NCI-H2196 (cell line): Measurements from ENCODE around the gene COPS6.
A peak's percentile ranks its signal among the peaks of the same experiment; 100 is the strongest.

Source experiments
- DNase-seq: peaks from one replicate; lab custom pipeline; 2025; ENCODE audit not compliant: unreplicated experiment; lab: John Stamatoyannopoulos, UW

The COPS6 gene

GRCh38 chr7:100079024-100079560, 9.7 kb upstream of the COPS6 start:
- DNase-seq, result no peak

- DNase-seq, result peak; percentile 44
These were observed 7.7 kb upstream of the COPS6 start for GRCh38 chr7:100080907-100081534.

- DNase-seq, result peak; percentile 98
These were observed 7.2 kb upstream of the COPS6 start, which contains the start of gene ZNF3 for GRCh38 chr7:100081535-100082102. TSS of gene ZNF3 (minus strand) at chr7:100081723. CDS start at chr7:100077357, 4,366 bp downstream.

DNA sequence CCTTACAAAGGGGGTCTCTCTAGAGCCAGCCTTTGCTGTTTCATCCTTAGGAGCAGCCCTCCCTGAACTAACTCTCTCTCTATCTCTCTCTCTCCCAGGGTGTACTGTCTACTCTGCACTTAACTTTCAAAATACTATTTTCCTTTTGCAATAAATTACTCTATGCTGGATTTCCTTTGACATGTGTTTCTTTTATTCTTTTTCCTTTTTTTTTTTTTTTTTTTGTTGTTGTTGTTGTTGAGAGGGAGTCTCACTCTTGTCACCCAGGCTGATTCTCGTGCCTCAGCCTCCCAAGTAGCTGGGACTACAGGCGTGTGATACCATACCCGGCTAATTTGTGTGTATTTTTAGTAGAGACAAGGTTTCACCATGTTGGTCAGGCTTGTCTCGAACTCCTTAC, 5.8 kb upstream of the COPS6 start:
- no peak for DNase-seq

GRCh38 chr7:100085515-100085914, 3.3 kb upstream of the COPS6 start:
- DNase-seq, result no peak

DNA sequence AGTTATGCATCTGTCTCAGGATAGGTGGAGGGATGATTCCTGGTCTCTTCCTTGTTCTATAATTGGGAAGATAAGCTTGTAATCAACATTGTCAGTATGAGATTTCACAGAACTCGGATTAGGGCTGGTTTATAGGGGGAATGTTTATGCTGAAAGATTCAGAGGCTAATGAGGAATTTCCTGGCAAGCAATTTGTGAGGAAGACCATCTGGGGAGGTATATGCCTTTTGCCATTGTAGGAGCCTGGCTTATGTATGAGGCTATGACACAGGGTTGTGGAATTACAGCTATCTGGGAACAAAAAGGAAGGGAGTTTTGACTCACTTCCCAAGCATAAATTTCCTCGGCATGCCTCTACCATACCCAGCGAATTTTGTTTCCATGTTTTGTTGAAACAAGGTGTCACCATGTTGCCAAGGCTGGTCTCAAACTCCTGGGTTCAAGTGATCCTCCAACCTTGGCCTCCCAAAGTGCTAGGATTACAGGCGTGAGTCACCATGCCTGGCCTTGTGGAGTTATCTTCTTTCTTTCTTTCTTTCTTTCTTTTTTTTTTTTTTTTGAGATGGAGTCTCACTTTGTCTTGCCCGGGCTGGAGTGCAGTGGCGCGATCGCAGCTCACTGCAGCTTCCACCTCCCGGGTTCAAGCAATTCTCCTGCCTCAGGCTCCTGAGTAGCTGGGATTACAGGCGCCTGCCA, 1.6 kb upstream of the COPS6 start:
- no peak for DNase-seq

GRCh38 chr7:100088095-100088620, 611 bp upstream of the COPS6 start:
- no peak for DNase-seq

GRCh38 chr7:100089458-100090196, 858 bp downstream of the COPS6 start:
- DNase-seq, result no peak

DNA sequence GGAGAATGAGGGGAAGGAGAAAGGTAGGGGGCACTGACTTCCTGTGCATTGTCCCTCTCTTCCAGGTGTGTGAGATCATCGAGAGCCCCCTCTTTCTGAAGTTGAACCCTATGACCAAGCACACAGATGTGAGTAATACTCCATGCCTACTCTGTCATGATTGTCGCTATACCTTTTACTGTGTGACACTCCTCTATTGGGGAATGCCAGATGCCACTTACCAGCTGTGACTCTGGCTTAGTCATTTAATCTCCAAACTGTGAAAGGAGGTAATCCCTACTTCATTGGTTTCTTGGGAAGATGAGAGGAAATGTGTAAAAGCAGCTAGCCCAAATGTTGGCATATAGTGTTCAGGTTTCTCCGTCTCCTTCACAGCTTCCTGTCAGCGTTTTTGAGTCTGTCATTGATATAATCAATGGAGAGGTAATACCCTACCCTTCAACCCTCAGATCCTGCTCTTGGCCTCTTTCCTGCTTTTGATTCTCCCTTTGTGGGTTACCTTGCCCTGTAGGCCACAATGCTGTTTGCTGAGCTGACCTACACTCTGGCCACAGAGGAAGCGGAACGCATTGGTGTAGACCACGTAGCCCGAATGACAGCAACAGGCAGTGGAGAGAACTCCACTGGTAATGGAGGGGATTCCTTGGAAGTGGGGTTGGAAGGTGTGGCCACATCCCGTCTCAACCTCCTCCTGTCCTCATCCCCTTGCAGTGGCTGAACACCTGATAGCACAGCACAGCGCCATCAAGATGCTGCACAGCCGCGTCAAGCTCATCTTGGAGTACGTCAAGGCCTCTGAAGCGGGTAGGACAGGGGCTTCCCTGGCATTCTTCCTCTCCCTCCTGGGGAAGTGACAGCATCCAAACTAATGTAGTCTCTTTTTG, 2.0 kb downstream of the COPS6 start:
- DNase-seq, result no peak

DNA sequence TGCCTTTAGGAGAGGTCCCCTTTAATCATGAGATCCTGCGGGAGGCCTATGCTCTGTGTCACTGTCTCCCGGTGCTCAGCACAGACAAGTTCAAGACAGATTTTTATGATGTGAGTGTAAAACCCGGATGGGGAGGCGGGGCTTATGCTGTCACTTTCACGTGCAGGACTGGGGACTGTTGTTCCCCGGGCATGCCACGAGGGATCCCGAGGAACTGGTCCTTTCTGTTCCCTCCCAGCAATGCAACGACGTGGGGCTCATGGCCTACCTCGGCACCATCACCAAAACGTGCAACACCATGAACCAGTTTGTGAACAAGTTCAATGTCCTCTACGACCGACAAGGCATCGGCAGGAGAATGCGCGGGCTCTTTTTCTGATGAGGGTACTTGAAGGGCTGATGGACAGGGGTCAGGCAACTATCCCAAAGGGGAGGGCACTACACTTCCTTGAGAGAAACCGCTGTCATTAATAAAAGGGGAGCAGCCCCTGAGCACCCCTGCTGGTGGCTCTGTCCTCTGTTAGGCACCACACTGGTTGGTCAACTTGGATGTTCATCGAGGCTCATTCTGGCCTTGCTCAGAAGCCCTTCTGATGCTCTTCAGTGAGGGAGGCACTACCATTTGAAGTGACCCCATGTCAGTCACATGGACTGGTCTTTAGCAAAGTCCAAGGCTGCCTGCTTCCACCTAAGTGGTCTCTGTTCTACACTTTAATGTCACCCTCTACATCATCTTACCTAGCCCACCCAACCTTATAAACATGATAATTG, 2.8 kb downstream of the COPS6 start:
- DNase-seq, result no peak

DNA sequence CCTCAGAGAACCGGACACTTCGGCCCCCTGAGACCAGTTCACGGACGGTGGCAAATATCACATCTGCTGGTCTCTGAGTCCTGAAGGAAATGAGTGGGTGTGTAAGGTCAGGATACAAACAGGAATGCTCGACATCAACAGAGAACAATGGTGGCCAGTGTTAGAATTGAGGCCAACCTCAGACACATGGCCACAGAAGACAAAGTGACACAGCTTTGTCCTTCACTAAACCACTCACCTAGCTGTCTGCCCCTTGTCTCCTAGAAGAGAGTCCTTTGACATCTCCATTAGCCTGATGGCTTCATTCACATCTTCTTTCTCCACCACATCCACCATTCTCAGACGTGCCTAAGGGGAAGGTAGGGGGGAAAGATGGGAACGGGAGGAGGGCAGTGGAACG, 4.3 kb downstream of the COPS6 start:
- no peak for DNase-seq

DNA sequence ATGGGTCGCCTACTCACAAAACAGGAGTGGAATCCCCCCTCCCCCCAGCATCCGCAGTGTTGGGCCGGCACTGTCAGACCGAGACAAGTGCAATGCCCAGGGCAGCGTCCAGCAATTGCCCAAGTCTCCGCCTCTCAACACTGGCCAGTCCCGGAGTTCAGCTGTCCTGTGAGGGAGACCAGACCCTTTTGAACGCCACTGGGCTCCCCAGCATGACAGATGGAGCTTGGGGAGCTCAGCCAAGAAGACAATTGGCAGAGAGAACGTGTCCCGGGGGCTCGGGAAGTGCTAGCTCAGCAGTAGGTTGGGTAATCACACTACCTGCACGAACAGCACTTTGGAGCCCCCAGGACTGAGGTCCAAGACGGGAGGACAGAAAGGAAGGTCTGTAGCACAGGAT, 4.7 kb downstream of the COPS6 start:
- DNase-seq, result no peak

DNA sequence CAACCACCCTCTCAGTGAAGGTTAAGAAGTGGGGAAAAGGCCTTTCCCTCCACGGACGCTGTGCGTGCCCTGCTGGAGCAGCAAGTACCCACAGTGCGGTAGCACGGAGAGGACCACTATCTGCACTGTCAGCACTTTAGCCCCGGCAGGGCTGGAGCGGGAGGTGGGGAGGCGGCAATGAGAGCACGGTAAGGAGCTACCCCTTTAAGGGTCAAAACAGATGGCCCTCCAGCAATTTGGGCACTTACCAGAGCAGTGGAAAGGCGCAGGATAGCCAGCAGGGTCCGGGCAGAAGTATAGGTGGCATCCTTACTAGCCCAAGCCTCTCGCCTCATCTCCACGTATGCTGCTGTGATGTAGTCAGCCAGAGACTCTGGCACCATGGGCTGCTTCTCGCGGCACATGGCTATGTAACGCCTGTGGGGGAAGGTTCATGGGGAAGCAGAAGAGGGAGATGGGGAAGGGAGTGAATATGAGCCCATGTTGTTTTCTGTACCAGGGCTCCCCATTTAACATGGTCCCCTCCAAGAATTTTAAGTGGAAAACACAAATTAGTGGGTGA, 5.2 kb downstream of the COPS6 start:
- DNase-seq, result no peak

DNA sequence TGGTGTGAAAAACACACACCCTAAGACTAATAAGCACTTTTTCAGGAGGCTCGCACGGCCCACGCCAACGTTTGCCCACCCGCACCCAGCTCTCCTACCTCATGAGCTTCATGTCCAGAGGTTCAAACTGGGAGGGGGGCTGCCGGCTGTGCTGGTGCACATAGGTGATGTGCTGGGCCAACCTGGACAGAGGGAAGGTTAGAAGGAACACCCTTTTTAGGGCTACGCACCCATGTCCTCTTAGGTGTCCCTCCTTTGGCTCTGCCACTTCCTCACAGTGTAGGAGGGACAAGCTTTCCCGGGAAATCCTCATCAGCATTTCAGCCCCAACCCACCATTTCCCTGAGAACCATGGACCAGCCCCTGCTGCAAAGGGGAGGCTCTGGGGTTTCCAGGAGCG, 6.5 kb downstream of the COPS6 start:
- DNase-seq, result no peak

- DNase-seq, result no peak
These were observed 6.9 kb downstream of the COPS6 start for GRCh38 chr7:100095704-100096103.

DNA sequence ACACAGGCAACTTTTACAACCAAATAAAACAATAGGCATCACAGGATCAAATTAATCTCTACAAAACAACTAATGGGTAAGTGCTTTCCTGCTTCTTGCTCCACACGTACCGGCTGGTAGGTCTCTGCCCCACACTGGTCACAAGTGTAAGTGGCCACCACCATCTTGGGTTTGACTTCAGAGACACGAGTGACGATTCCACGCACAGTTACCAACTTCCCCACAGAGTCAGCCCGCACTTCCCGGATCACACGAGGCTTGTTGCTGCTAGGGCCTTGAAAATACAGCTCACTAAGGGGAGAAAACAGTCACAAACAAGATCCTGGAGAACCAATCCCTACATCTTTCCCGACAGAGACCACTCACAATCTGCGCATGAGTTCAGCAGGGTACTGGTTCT, 10.1 kb downstream of the COPS6 start:
- no peak for DNase-seq

- DNase-seq, result no peak
These were observed 10.7 kb downstream of the COPS6 start for GRCh38 chr7:100099452-100099851.

- peak; percentile 97 for DNase-seq
These were observed 11.7 kb downstream of the COPS6 start for GRCh38 chr7:100100420-100101015.
